Neural cell (in vitro differentiated cells): ENCODE results near the gene ATP11B.

Experiments used
- CTCF ChIP-seq: fragments of 450-650 bp; IDR thresholded peaks from 2 replicates; pipeline ENCODE4 v1.5.1; 2014; ENCODE audit warnings: antibody characterized with exemption, mild to moderate bottlenecking, moderate library complexity; ENCODE audit not compliant: poor library complexity, severe bottlenecking
- EP300 ChIP-seq: fragments of 450-650 bp; conservative IDR thresholded peaks from 2 replicates; pipeline ENCODE4 v1.6.1; 2014; ENCODE audit warnings: antibody characterized with exemption, mild to moderate bottlenecking, moderate library complexity; ENCODE audit not compliant: poor library complexity, severe bottlenecking
- EZH2 ChIP-seq: fragments of 200-600, 300-800 bp; shearing (Covaris generic), sonication (generic); IDR thresholded peaks from 2 replicates; pipeline ENCODE4 v1.6.1; 2014; ENCODE audit warnings: antibody characterized with exemption, low read length, borderline replicate concordance, mild to moderate bottlenecking; ENCODE audit not compliant: insufficient read depth, poor library complexity, severe bottlenecking
- MXI1 ChIP-seq: fragments of 450-650 bp; conservative IDR thresholded peaks from 2 replicates; pipeline ENCODE4 v1.6.1; 2014; ENCODE audit warnings: antibody characterized with exemption, mild to moderate bottlenecking; ENCODE audit not compliant: poor library complexity, severe bottlenecking
- SMC3 ChIP-seq: fragments of 450-650 bp; conservative IDR thresholded peaks from 2 replicates; pipeline ENCODE4 v1.6.1; 2014; ENCODE audit warnings: antibody characterized with exemption, mild to moderate bottlenecking, moderate library complexity; ENCODE audit not compliant: poor library complexity

GRCh38 chr3:182766099-182766498 lies 27.2 kb upstream of the ATP11B start:
- TF ChIP-seq CTCF (no peak), EP300 (no peak), EZH2 (no peak), MXI1 (no peak), SMC3 (no peak)
